ENCODE data around the gene MUC2. TPM values are rescaled to one million over a fixed set of nuclear protein-coding genes. Genes with fewer than 3 reads are reported as not detected.

MUC2 gene
- total and polyA plus RNA-seq, 2 of the 13 experiments (the other 11 are each of a cell fraction or from before 2014, with no cell fraction given), result not detected

GRCh38 chr11:1041936-1042608 lies 32.6 kb upstream of the MUC2 start (continued):
- TF ChIP-seq ZSCAN5A (CRISPR knock-in tag; IDR thresholded peaks at IDR 0.05; ENCODE audit: borderline replicate concordance) (no peak), GMEB1 (CRISPR knock-in tag; IDR thresholded peaks at IDR 0.05; ENCODE audit: borderline replicate concordance) (no peak), TEAD2 (CRISPR knock-in tag; IDR thresholded peaks at IDR 0.05) (no peak), ZNF432 (CRISPR knock-in tag; IDR thresholded peaks at IDR 0.05; ENCODE audit: borderline replicate concordance) (no peak), ZNF121 (CRISPR knock-in tag; IDR thresholded peaks at IDR 0.05) (peak; percentile 99), POLR2AphosphoS2 (IDR thresholded peaks at IDR 0.05; ENCODE audit: low read depth, low read length) (no peak), KDM5B (CRISPR knock-in tag; IDR thresholded peaks at IDR 0.05; ENCODE audit: borderline replicate concordance) (no peak), ZNF670 (CRISPR knock-in tag; IDR thresholded peaks at IDR 0.05; ENCODE audit: borderline replicate concordance) (no peak), ZNF687 (CRISPR knock-in tag; IDR thresholded peaks at IDR 0.05) (peak; percentile 31; the same call in 1 of the 2 replicates), SP140L (CRISPR knock-in tag; IDR thresholded peaks at IDR 0.05; ENCODE audit: borderline replicate concordance) (no peak), ATAD3A (CRISPR knock-in tag; IDR thresholded peaks at IDR 0.05) (no peak), ETV5 (CRISPR knock-in tag; IDR thresholded peaks at IDR 0.05; ENCODE audit: borderline replicate concordance) (peak; percentile 36; the same call in 1 of the 2 replicates), RNF219 (CRISPR knock-in tag; IDR thresholded peaks at IDR 0.05) (no peak), FOXA1 (IDR thresholded peaks at IDR 0.05) (no peak), FOXA1 (CRISPR knock-in tag; IDR thresholded peaks at IDR 0.05) (peak; percentile 29; the same call in 1 of the 2 replicates), PATZ1 (CRISPR knock-in tag; IDR thresholded peaks at IDR 0.05) (peak; percentile 77), HNRNPL (IDR thresholded peaks at IDR 0.05; ENCODE audit: low read depth, low read length) (peak; percentile 96), CBX5 (CRISPR knock-in tag; IDR thresholded peaks at IDR 0.05; ENCODE audit: borderline replicate concordance) (no peak)

Measured in HepG2 (cell line).